ENCODE data around the gene BMP8B. TPM values are rescaled to one million over a fixed set of nuclear protein-coding genes. Genes with fewer than 3 reads are reported as not detected.
A peak's percentile ranks its signal among the peaks of the same experiment; 100 is the strongest.

The BMP8B gene
- total and polyA plus RNA-seq, 2 of the 8 experiments (the other 6 are each of a cell fraction or from before 2014, with no cell fraction given), result 0.37 to 0.50 TPM

GRCh38 chr1:39711104-39711965, 77.3 kb downstream of the BMP8B start:
- peaks cover 3 to 15% (median 4%) of the 10 kb centered on the region in 4 experiments; a peak in 5 of 7 replicates for H3K4me1 ChIP-seq (replicated peaks in 1 of 4; ENCODE audit: control insufficient read depth in 3 of 4, insufficient read depth in 4 of 4, low read length in 3 of 4)
- no peak overlapping the region for H3K23ac ChIP-seq (ENCODE audit: insufficient read length)
- no peaks in the 10 kb centered on the region for H3K23me2 ChIP-seq (ENCODE audit: low read depth, low read length)
- no peaks in the 10 kb centered on the region for H3K79me1 ChIP-seq (ENCODE audit: low read depth, low read length)
- no peak overlapping the region for H4K91ac ChIP-seq (replicated peaks; ENCODE audit: insufficient read length, low read length)
- H3K14ac ChIP-seq (ENCODE audit: insufficient read length), result no peak overlapping the region
- H3K36me3 ChIP-seq (ENCODE audit: control insufficient read depth in 2 of 4, insufficient read depth in 4 of 4, low read length in 3 of 4), result no peaks in the 10 kb centered on the region
- no peak overlapping the region for H3K18ac ChIP-seq (ENCODE audit: extremely low read depth, low read length)
- DNase-seq (ENCODE audit: low read depth in 1 of 2, low spot score in 2 of 2) (no peak), FAIRE-seq (no peak)
- H3K4me3 ChIP-seq (ENCODE audit: extremely low read depth in 1 of 4, insufficient read depth in 2 of 4, low read depth in 3 of 4, low read length in 4 of 4), result no peak overlapping the region
- H2BK12ac ChIP-seq (ENCODE audit: low read depth, low read length), result no peak overlapping the region
- no peak overlapping the region for H4K8ac ChIP-seq (ENCODE audit: extremely low read depth, insufficient read depth, low read length)
- H3K4me2 ChIP-seq (ENCODE audit: insufficient read depth in 1 of 2, low read depth in 2 of 2, low read length in 2 of 2), result no peak overlapping the region
- no peak overlapping the region for H3K9ac ChIP-seq (replicated peaks in 1 of 4; ENCODE audit: extremely low read depth in 1 of 4, low read depth in 3 of 4, low read length in 3 of 4)
- 36% methylated on average over 12 of the region's 12 CpGs; no CpG with 5 or more reads in 1 of the 2 experiments for WGBS, 2 experiments (ENCODE audit: extremely low coverage in 1 of 2, insufficient coverage in 1 of 2, insufficient read length in 1 of 2, insufficient replicate concordance in 2 of 2, low coverage in 1 of 2, low lambda C conversion rate in 2 of 2, missing lambda C conversion rate in 1 of 2)
- no peak overlapping the region for H2BK15ac ChIP-seq (ENCODE audit: low read length)
- TF ChIP-seq CTCF (IDR thresholded peaks at IDR 0.05; ENCODE audit: control extremely low read depth in 1 of 3, insufficient read depth in 1 of 3, low read depth in 1 of 3, low read length in 3 of 3), result peak in 1 of 3 experiments; percentile 8; a peak in 1 of 4 replicates
- no peak for TF ChIP-seq CREB1 (IDR thresholded peaks at IDR 0.05)
- peaks cover 88 to 100% (median 96%) of the 10 kb centered on the region in 4 experiments for H3K27me3 ChIP-seq (replicated peaks in 1 of 4; ENCODE audit: control insufficient read depth in 3 of 4, extremely low read depth in 1 of 4, insufficient read depth in 3 of 4, low read length in 3 of 4)
- H4K5ac ChIP-seq (ENCODE audit: insufficient read length, low read depth, low read length), result no peak overlapping the region
- H2AK5ac ChIP-seq (ENCODE audit: low read depth, low read length), result no peak overlapping the region
- H3K79me2 ChIP-seq (ENCODE audit: control insufficient read depth in 1 of 2, insufficient read depth in 2 of 2, low read length in 2 of 2), result no peaks in the 10 kb centered on the region
- H2BK120ac ChIP-seq (replicated peaks; ENCODE audit: low read depth, low read length), result no peak overlapping the region
- no peak overlapping the region for H2BK5ac ChIP-seq (ENCODE audit: low read depth, low read length)
- no peak overlapping the region for H3K56ac ChIP-seq (replicated peaks; ENCODE audit: insufficient read length, low read depth, low read length)
- no peak overlapping the region for H2BK20ac ChIP-seq (ENCODE audit: low read length)
- ChIA-PET POLR2A (ENCODE audit: partially characterized antibody) (interaction anchor here (0.6 to 3.1 kb wide), 3 partner anchors 10 to 260 kb away, joined by 4 to 16 read pairs (median 4); no protein-coding TSS in a partner anchor), CTCF (ENCODE audit: partially characterized antibody) (interaction anchor here (1.1 to 9.1 kb wide), 17 partner anchors 9 to 105 kb away, joined by 3 to 78 read pairs (median 6); partner anchors contain the start of genes HPCAL4 and NT5C1A)
- H4K20me1 ChIP-seq (replicated peaks in 1 of 2; ENCODE audit: control insufficient read depth in 1 of 2, insufficient read depth in 2 of 2, low read length in 2 of 2), result peaks cover 16 to 30% of the 10 kb centered on the region in 2 experiments
- H2AFZ ChIP-seq (ENCODE audit: low read length), result no peak overlapping the region
- H3K4ac ChIP-seq (replicated peaks; ENCODE audit: insufficient read length, low read depth, low read length), result no peak overlapping the region
- no peak overlapping the region for H3K27ac ChIP-seq (ENCODE audit: low read depth, low read length)
- no peaks in the 10 kb centered on the region for H3K9me3 ChIP-seq (ENCODE audit: insufficient read depth in 2 of 2, low read depth in 1 of 2, low read length in 1 of 2)
